H54 (cell line): ENCODE results near the gene C16orf86.

Experiments
- DNase-seq: peaks from one replicate; pipeline ENCODE4 v3.0.0; 2011; ENCODE audit warnings: low spot score, mixed read lengths; ENCODE audit not compliant: insufficient read length
- FAIRE-seq: peaks from 3 replicates; lab custom pipeline; 2011; peaks lifted over from hg19 to GRCh38; lab: Jason Lieb, UNC
- POLR2A ChIP-seq: IDR thresholded peaks from 2 replicates; pipeline ENCODE4 v1.6.1; 2011; ENCODE audit warnings: low read depth, mild to moderate bottlenecking, low read length

Gene C16orf86

GRCh38 chr16:67666032-67666551 is 522 bp upstream of the C16orf86 start:
- TF ChIP-seq POLR2A = no peak
- FAIRE-seq = no peak
- DNase-seq = no peak

GRCh38 chr16:67667453-67667816 is 821 bp downstream of the C16orf86 start:
- TF ChIP-seq POLR2A = no peak
- no peak for FAIRE-seq
- no peak for DNase-seq

- no peak for FAIRE-seq
- DNase-seq = peak; percentile 19
- no peak for TF ChIP-seq POLR2A
Observed at GRCh38 chr16:67667817-67668494, 1.3 kb downstream of the C16orf86 start.

GRCh38 chr16:67668495-67669157 is 2.0 kb downstream of the C16orf86 start:
- no peak for TF ChIP-seq POLR2A

GRCh38 chr16:67669499-67670101 is 3.0 kb downstream of the C16orf86 start:
- DNase-seq = no peak
- no peak for TF ChIP-seq POLR2A
- no peak for FAIRE-seq

More at GRCh38 chr16:67668495-67669157, 2.0 kb downstream of the C16orf86 start:
- DNase-seq (peak; percentile 11), FAIRE-seq (no peak)

- no peak for TF ChIP-seq POLR2A
- peak; percentile 26 for DNase-seq
- no peak for FAIRE-seq
Observed at GRCh38 chr16:67672306-67672705, 5.7 kb downstream of the C16orf86 start.

GRCh38 chr16:67672739-67673662 is 6.4 kb downstream of the C16orf86 start:
- DNase-seq = peak; percentile 82
- TF ChIP-seq POLR2A = no peak
- FAIRE-seq = peak; percentile 30

GRCh38 chr16:67673712-67674580 is 7.3 kb downstream of the C16orf86 start:
- TF ChIP-seq POLR2A = no peak
- DNase-seq = peak; percentile 21
- no peak for FAIRE-seq

- no peak for TF ChIP-seq POLR2A
- FAIRE-seq (no peak), DNase-seq (peak; percentile 26)
Observed at GRCh38 chr16:67674851-67675578, 8.4 kb downstream of the C16orf86 start.

GRCh38 chr16:67675579-67675935 is 8.9 kb downstream of the C16orf86 start:
- TF ChIP-seq POLR2A = no peak
- no peak for FAIRE-seq

GRCh38 chr16:67675999-67676398 is 9.4 kb downstream of the C16orf86 start:
- FAIRE-seq (no peak), DNase-seq (no peak)
- TF ChIP-seq POLR2A = no peak

More at GRCh38 chr16:67675579-67675935, 8.9 kb downstream of the C16orf86 start:
- no peak for DNase-seq

- TF ChIP-seq POLR2A = no peak
- DNase-seq (no peak), FAIRE-seq (no peak)
Observed at GRCh38 chr16:67676516-67676915, 9.9 kb downstream of the C16orf86 start.
